T follicular helper cell (primary cell): ENCODE measurements around the gene PANK1.
"Not testable (repeated sequence)": the region's sequence is repeated elsewhere in the genome, so short reads cannot be mapped to it uniquely, and the experiment has no call there.

Experiments
- DNase-seq: peaks from one replicate; pipeline ENCODE4 v3.0.0-alpha.2; 2020; ENCODE audit warnings: low read depth

PANK1 gene

DNA sequence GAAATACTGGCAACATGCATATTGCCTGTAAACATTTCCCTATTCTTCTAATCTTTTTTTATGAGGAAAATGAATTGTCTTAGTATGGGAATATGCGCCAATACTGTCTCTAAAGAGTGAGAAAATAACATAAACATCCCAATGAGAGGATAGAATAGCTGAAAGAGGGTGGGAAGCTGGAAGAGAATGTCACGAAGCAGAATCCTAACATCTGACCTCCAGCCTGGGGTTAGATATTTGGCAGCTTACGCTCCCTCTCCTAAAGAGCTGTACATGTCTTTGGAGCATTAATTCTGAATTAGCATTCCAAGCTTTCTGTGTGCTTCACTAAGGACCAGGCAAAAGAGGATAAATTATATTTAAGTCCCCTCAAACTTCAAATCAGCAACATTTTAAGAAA lies 78.0 kb downstream of the PANK1 start:
- DNase-seq, result no peak

DNA sequence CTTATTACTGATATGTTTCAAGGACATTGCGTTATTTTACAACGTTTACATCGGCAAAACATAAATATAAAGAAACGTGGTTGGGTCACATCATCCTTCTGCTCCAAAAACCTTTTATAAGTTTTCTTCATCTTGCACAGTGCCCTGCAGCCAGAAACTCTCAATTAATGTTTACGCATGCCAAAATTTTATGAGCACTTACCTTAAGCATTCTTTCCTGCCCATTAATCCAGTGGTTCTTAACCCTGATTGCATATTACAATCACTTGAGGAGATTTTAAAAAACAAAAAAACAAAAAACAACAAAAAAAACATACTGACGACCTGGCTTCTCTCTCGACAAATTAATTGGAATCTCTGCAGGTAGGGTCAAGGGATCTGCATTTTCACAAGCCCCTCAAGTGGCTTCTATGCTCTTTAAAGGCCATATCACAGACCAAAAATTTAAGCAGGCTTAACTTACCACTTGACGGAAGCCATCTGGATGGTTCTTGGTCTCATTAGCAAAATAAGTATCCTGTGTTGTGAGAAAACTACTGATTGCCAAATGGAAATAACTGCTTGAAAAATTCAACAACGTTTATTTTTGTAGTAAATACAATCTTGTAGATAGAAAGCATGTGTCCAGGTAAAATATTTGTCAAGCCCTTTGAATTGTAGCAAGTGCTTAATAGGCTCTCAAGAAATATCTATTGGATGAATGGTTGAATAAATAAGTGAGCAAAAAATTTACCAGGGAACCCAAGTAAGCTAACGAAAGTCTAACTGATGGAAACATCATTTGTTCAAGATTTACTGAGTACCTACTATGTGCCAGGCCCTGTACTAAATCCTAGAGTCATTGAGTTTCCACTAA lies 78.7 kb downstream of the PANK1 start:
- no peak for DNase-seq

DNA sequence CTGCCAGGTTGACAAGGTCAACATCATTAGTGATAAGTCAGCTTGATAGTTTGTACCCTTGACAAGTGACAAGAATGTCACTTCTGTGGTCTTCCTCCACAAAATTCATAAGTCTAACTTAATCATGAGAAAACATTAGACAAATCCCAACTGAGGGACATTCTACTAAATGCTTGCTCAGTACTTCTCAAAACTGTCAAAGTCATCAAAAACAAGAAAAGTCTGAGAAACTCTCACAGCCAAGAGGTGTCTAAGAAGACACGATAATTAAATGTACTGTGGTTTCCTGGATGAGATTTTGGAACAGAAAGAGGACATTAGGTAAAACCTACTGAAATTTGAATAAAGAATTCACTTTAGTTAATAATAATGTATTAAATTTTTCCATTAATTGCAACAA lies 79.9 kb downstream of the PANK1 start:
- no peak for DNase-seq

GRCh38 chr10:89563861-89564478 lies 81.1 kb downstream of the PANK1 start:
- no peak for DNase-seq

DNA sequence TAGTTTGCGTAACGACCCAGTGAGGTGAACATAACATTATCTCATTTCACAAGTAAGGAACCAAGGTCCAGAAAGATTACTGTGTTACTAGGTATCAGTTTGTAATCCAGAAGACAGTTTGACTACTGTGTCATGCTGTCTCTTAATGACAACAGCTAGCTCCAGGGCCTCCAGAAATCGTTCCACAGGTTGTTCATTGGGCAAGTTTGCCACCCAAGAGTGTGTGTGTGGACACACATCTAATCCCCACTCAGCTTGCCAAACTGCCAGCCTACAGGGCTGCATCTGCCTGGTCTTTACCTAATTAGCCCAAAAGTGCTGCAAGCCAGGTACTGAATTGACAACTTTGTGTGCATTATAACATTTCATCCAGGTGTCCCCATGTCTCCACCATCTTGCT lies 81.7 kb downstream of the PANK1 start:
- DNase-seq, result no peak

- no peak for DNase-seq
These were observed 88.4 kb downstream of the PANK1 start for GRCh38 chr10:89556600-89556999.

DNA sequence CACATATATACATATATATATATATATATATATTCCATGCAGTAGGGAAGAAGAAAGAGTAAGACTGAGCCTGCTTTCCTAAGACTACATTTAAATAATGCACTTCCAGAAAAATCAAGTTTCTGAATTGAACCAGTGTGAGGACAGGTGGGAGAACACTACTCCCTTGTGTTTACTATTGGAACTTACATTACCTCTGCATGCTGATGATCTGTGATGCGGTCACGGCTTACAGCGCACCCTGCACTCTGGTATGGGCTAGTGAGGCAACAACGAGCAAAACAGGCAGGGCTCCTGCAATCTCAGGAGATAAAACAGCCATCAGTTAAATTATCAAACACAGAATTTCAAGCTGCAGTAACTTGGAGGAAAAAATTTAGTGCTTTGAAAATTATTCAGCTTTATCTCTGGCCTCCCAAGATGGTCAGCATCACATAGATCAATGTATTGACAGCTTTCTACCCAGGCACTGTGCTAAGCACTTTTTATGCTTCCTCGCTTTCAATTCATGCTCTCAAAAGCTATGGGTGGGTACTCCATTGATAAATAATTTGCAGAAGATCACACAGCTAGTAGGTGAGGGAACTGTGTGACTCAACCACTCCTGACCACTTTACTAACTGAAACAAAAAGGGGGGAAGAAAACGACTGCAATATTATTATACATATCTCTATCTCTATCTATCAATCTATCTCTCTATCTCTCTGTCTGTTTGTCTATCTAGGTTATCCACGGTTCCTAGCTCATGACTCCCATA lies 89.2 kb downstream of the PANK1 start:
- no peak for DNase-seq

DNA sequence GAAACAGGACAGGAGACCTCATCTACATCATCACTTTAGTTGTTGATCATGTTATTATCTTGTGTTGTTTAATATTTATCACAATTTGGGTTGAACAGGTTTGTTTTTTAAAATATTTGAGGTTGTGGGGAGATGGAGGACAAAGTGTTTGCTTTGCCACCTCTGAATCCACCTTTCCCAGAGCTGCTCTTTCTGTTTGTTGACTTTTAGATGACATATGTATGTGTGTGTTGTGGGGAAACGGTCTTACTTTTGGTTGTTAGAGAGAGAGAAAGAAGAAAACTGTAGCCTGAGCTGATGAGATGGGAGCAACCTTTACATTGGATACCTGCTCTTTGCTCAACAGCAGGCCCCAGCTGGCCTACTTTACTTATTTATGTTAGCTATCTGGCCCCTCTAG lies 90.6 kb downstream of the PANK1 start:
- no peak for DNase-seq

- no peak for DNase-seq
These were observed 91.8 kb downstream of the PANK1 start for GRCh38 chr10:89553064-89553734.

DNA sequence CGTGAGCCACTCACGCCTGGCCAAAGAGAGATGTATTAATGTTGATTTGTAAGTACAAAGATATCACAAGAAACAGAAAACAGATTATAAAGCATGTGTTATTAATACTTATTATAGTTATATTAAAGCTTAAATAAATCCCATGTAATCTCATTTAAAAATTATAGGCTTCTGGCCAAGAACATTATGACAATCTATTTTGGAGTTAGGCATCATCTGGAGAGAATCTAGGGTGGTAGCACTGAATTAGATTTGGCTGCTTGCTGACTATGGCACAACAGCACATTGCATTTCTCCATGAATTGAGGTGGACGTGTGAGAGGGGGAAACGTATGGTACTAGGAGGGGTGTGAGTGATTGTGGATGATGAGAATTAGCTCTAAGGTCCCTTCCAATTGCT lies 92.8 kb downstream of the PANK1 start:
- no peak for DNase-seq

GRCh38 chr10:89550509-89550908 lies 94.5 kb downstream of the PANK1 start:
- DNase-seq, result no peak

DNA sequence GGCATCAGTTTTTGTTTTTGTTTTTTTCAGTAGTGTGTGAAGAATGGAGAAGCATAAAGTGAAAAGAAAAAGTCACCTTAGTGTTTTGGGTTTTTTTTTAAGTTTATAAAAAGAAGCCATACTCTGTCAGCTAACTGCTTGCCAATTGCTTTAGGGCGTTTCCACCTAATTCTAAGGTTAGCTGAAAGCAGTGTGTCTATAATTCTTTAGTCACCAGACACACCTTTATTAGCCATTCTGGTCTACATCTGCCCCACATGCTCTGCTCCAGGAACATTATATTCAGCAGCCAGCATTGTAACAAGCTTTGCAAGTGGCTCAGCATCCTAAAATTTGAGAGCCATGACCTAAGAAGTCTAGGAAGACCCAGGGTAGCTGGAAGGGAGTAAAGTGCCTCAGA lies 95.5 kb downstream of the PANK1 start:
- DNase-seq, result no peak

DNA sequence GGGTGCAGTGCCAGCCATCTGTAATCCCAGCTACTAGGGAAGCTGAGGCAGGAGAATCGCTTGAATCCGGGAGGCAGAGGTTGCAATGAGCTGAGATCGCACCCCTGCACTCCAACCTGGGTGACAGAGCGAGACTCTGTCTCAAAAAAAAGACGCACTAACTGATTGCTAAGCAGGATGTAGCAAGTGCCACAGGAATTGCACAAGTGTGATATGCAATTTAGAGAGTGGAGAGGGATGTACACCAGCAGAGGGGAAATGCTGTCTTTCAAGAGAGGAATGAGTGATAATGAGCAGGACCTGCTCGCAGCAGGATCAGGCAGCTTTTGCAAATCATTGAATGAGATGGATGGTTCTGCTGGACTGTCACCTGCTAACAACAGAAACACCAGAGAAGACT lies 96.4 kb downstream of the PANK1 start:
- no peak for DNase-seq

DNA sequence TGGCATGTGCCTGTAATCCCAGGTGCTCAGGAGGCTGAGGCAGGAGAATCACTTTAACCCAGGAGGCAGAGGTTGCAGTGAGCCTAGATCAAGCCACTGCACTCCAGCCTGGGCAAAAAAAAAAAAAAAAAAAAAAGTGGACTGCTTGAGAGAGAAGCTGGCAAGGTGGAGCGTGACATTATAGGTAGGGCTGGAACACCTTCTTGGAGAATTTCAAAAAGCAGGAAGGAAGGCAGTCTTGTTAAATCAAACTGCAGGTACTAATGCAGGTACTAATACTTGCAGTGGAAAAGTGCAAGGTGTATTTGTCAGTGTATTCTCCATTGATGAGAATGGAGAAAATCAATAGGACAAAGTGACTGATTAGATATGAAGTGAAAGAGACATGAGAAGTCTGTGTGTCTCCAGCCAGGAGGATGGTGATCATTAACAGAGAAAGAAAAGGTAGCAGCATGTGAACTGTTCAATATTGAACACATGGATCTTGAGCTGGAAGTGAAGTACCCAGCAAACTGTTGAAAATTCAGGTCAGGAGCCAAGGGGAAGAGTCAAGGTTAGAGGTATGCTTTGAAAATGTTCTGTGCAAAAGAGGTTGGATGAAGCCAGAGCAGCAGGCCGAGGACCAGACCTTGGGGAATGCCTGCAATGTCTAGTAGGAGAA lies 97.1 kb downstream of the PANK1 start:
- DNase-seq, result no peak

DNA sequence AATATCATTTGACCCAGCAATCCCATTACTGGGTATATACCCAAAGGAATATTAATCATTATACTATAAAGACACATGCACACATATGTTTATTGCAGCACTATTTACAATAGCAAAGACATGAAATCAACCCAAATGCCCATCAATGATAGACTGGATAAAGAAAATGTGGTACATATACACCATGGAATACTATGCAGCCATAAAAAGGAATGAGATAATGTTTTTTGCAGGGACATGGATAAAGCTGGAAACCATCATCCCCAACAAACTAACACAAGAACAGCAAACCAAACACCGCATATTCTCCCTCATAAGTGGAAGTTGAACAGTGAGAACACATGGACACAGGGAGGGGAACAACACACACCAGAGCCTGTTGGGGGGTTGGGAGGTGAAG lies 98.4 kb downstream of the PANK1 start:
- DNase-seq, result not testable (repeated sequence)

DNA sequence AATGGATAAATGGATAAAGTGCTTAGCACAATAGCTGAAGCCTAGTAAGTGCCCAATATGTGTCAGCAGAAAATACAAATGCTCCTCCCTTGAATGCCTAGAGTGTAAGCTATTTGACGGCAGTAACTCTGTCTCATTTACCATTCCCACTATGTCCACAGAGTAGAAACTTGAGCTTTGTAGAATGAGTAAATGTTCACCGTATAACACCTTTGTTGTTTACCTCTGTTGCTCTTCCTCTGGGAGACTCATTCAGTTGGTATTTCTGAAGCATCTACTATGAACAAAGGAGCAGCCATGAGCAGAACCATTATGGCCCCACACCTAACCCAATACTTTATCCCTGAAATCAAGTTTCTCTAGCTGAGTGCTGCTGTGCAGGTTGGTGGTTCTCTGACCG lies 101.2 kb downstream of the PANK1 start:
- DNase-seq, result no peak

DNA sequence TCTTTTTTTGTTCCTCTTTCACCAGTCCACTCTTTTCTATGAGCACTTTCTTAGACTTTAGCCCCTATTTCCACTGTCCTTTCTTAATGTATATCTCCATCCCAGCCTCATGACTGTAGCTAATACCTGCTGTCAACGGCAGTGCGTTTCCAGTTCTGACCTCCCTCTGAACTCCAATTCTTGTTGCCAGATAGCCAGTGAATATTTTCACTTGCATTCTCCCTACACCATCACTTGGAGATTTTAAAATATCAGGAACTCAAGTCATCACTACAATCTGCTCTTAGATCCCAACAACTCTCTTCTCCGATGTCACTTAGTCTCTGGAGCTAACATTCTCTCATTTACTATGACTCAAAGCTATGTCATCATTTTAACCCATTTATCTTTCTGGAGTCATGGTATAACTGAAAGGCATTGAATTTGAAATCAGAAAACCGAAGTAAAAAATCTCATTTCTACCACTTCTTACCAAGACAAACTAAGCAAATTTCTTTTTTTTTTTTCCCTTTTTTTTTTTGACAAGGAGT lies 104.6 kb downstream of the PANK1 start:
- no peak for DNase-seq

DNA sequence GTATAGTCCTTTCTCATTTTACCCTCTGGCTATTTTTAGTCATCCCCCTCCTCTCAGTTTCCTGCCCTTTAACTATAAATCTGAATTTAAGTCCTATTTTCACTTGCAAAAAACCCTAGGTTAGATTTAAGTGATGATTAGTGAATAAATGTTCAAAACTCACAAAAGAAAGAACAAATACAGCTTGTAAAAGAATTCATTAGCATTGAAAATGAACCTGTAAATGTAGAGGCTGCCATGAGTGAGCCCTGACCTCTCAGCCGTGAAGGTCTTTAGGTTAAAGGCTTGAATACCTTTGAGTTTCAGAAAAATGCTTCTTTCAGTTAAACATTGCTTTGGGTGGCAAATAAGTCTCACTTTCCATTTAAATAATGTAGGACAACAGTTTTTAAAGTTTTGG lies 107.7 kb downstream of the PANK1 start:
- DNase-seq, result no peak

- DNase-seq, result no peak
These were observed 109.1 kb downstream of the PANK1 start for GRCh38 chr10:89536013-89536354.

DNA sequence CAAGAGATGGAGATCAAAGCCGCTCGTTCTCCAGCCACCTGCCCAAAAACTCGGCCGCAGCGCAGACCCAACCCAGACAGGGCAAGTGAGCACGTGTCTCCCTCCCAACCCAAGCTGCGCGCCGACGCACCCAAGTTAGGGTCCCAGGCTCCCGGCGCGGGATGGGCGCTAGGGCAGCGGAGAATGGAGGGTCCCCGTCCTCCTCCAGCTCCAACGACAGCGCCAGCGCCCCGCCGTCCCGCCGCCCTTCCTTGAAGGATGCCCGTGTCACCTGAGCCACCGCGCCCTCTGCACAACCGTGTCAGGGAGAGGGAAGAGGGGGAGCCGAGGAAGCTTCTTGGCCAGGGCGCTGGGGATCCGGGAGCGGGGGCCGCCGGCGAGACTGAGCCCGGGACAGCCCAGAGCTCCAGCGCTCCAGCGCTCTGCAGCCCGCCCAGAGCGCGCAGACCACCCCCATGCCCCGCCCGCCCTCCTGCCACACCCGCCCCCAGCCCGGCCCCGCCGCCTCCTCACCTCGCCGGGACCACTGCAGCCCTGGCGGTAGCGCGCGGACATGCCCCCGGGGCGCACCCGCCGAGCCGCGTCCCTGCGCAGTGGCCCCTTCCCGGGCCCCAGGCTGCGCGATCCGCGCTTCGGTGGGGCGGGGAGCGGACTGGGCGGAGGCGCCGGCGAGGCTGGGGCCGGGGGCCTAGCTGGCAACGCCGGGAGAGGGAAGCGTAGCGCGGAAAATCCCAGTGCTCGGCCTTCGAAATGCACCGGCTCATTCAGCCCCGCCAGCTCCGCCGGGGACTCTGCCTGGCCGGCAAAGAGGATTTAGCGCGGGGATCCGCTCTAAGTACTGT lies 109.7 kb downstream of the PANK1 start, which contains the start of gene SLC16A12:
Gene SLC16A12 (minus strand): TSS at position 424 of the 842 bp plus-strand sequence. CDS start 73,016 bp downstream, outside the sequence.
- no peak for DNase-seq

- DNase-seq, result no peak
These were observed 110.2 kb downstream of the PANK1 start for GRCh38 chr10:89534826-89535166.
